HEK293 (cell line): Measurements from ENCODE around the gene ALOXE3.

Experiments used
- ATF2 ChIP-seq: fragments of 450-650 bp; formaldehyde crosslinking; IDR thresholded peaks from 2 replicates; pipeline ENCODE4 v1.5.1; 2016; ENCODE audit warnings: missing biosample characterization, missing genetic modification characterization, low read depth
- ZNF24 ChIP-seq: fragments of 450-650 bp; formaldehyde crosslinking; IDR thresholded peaks from 2 replicates; pipeline ENCODE4 v1.5.1; 2016; ENCODE audit warnings: missing biosample characterization, missing genetic modification characterization
- ZNF280C ChIP-seq: fragments of 450-650 bp; formaldehyde crosslinking; IDR thresholded peaks from 2 replicates; pipeline ENCODE4 v1.5.1; 2016; ENCODE audit warnings: missing biosample characterization, missing genetic modification characterization
- ZSCAN18 ChIP-seq: fragments of 450-650 bp; formaldehyde crosslinking; IDR thresholded peaks from 2 replicates; pipeline ENCODE4 v1.5.1; 2016; ENCODE audit warnings: missing biosample characterization, missing genetic modification characterization
- ZXDB ChIP-seq: fragments of 450-650 bp; formaldehyde crosslinking; IDR thresholded peaks from 2 replicates; pipeline ENCODE4 v1.5.1; 2016; ENCODE audit warnings: missing biosample characterization, missing genetic modification characterization

DNA sequence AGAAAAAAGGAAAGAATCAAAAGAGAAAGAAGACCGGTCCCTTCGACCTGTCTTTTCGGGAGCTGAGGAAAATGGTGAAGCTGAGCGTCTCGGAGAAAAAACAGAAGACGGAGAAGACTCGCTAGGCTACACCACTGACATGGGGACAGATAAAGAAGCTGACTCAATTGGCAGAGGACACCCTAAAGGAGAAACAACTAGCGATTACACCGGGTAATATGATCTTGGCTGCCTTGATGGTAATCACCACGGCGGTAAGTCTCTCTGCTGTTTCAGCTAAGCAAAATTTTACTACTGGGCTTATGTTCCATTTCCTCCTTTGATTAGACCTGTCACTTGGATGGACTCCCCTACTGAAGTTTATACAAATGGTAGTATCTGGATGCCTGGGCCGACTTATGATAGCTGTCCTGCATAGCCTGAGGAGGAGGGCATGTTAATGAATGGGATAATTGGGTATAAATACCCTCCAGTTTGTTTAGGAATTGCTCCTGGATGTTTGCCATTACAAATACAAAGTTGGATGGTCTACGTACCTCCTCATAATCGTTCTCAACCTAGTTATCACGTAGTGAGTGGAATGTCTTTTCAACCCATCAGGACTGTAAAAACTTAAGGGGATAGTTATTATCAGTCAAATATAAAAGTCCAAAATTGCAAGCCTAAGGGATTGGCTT lies 55.4 kb downstream of the ALOXE3 start:
- TF ChIP-seq ZNF24 (tag by site-specific recombination) (no peak), ATF2 (tag by site-specific recombination) (no peak), ZXDB (no peak), ZNF280C (no peak), ZSCAN18 (no peak)
